ENCODE data around the gene C19orf81. TPM values are rescaled to one million over a fixed set of nuclear protein-coding genes. Genes with fewer than 3 reads are reported as not detected.

Gene C19orf81
- total RNA-seq, 1 donor from 2014 or later, result 10.4 TPM

DNA sequence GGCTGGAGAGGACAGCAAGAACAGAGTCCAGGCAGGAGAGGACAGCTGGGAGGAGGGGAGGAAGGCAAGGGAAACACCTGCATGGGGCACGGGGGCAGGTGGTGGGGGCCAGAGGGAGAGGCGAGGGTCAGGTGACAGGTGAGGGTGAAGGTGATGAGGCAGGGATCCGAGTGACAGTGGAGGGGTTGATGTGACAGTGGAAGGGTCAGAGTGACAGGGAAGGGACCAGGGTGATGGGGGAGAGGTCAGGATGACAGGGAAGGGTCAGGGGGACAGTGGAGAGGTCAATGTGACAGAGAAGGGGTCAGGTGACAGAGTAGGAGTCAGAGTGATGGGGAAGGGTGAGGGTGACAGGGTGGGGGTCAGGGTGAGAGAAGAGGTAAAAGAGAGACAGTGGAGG, 29.1 kb downstream of the C19orf81 start:
- H3K4me1 Mint-ChIP-seq (ENCODE audit: low read depth, unreplicated experiment), result no peaks in the 10 kb centered on the region
- H3K4me3 Mint-ChIP-seq (ENCODE audit: unreplicated experiment), result no peak overlapping the region
- peaks cover 9% of the 10 kb centered on the region for H3K36me3 Mint-ChIP-seq (ENCODE audit: unreplicated experiment)
- H3K27ac Mint-ChIP-seq (ENCODE audit: unreplicated experiment), result no peak overlapping the region
- H3K9me3 Mint-ChIP-seq (ENCODE audit: unreplicated experiment), result peaks cover 1% of the 10 kb centered on the region
- no peak for DNase-seq
- TF ChIP-seq, protein P1, sequence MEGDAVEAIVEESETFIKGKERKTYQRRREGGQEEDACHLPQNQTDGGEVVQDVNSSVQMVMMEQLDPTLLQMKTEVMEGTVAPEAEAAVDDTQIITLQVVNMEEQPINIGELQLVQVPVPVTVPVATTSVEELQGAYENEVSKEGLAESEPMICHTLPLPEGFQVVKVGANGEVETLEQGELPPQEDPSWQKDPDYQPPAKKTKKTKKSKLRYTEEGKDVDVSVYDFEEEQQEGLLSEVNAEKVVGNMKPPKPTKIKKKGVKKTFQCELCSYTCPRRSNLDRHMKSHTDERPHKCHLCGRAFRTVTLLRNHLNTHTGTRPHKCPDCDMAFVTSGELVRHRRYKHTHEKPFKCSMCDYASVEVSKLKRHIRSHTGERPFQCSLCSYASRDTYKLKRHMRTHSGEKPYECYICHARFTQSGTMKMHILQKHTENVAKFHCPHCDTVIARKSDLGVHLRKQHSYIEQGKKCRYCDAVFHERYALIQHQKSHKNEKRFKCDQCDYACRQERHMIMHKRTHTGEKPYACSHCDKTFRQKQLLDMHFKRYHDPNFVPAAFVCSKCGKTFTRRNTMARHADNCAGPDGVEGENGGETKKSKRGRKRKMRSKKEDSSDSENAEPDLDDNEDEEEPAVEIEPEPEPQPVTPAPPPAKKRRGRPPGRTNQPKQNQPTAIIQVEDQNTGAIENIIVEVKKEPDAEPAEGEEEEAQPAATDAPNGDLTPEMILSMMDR (IDR thresholded peaks at IDR 0.05; ENCODE audit: partially characterized antibody, unreplicated experiment), result no peak
- peaks cover 18% of the 10 kb centered on the region for H3K27me3 Mint-ChIP-seq (ENCODE audit: unreplicated experiment)

DNA sequence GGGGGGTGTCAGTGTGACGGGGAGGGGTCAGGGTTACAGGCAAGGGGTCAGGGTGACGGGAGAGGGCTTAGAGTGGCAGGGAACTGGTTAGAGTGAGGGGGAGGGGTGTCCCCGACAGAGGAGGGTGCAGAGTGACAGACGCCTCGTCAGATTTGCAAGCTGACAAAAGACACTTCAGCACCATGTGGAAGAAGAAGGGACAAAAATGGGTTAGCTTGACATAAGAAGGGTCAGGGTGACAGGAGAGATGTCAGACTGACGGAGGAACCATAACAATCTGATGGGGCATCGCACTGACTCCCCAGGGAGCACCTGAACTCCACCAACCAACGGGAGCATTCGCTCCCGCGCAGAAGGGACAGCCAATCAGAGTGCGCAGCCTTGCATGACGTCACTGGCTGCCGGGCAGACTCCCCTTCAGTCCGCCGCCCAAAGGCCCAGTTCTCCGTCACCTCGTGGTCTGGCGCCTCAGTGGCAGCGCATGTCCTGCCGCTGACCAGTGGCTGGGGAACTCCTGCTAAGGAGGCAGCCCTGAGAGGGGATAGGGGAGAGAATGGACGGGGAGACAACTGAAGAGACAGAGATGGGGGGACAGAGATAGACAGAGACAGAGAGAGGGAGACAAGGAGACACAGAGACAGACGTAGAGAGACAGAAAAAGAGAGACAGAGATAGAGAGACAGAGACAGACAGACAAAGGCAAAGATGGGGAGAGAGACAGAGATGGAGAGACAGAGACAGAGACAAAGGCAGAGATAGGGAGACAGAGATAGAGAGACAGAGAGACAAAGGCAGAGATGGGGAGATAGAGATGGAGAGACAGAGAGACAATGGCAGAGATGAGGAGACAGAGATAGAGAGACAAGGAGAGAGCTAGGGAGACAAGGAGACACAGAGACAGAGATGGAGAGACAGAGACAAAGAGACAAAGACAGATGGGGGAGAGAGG, 30.2 kb downstream of the C19orf81 start:
- H3K27ac Mint-ChIP-seq (ENCODE audit: unreplicated experiment), result no peak overlapping the region
- peaks cover 17% of the 10 kb centered on the region for H3K27me3 Mint-ChIP-seq (ENCODE audit: unreplicated experiment)

DNA sequence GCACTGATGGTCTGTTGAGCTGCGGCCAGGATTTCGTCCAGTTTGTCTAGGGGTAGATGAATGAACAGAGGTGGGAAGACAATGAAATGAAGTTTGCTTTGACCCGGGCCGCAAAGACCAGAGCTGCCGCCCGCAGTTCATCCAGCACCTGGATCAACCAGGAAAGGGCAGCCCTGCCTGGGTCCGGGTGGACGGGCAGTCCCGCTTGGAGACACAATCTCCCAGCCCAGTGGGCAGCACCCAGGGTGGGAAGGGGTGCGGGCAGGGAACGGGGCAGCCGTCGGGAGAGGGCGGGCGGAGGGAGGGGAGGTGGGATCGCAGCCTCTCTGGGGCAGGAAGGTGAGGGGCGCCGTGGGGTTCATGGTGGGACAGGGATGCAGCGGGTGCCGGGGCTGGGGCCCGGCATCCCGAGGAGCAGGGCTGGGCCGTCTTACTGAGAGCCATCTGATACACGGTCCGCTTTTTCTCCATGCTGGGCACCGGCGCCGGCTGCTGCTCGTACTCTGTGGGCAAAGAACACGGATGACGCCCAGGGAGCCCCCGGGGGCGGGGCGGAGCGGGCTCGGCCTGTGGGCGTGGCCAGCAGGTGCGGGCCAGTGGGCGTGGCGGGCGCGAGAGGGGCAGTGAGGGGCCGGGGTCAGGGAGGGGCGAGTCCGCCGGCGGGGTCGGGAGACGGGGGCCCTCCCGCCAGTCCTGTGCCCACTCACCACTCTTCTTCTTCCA, 37.2 kb downstream of the C19orf81 start:
- peak overlapping the region; percentile 6 for H3K4me3 Mint-ChIP-seq (ENCODE audit: unreplicated experiment)
- H3K27me3 Mint-ChIP-seq (ENCODE audit: unreplicated experiment), result peaks cover 10% of the 10 kb centered on the region
- no peak for DNase-seq
- H3K4me1 Mint-ChIP-seq (ENCODE audit: low read depth, unreplicated experiment), result no peaks in the 10 kb centered on the region
- TF ChIP-seq, protein P1 (IDR thresholded peaks at IDR 0.05; ENCODE audit: partially characterized antibody, unreplicated experiment), result no peak
- H3K36me3 Mint-ChIP-seq (ENCODE audit: unreplicated experiment), result peaks cover 13% of the 10 kb centered on the region
- H3K27ac Mint-ChIP-seq (ENCODE audit: unreplicated experiment), result no peak overlapping the region
- peaks cover 2% of the 10 kb centered on the region for H3K9me3 Mint-ChIP-seq (ENCODE audit: unreplicated experiment)

More for the DNA sequence above, 30.2 kb downstream of the C19orf81 start:
- H3K36me3 Mint-ChIP-seq (ENCODE audit: unreplicated experiment), result peaks cover 14% of the 10 kb centered on the region
- TF ChIP-seq, protein P1 (IDR thresholded peaks at IDR 0.05; ENCODE audit: partially characterized antibody, unreplicated experiment), result no peak
- H3K4me1 Mint-ChIP-seq (ENCODE audit: low read depth, unreplicated experiment), result no peaks in the 10 kb centered on the region
- no peak overlapping the region for H3K4me3 Mint-ChIP-seq (ENCODE audit: unreplicated experiment)
- peak; percentile 90 for DNase-seq
- H3K9me3 Mint-ChIP-seq (ENCODE audit: unreplicated experiment), result no peaks in the 10 kb centered on the region

DNA sequence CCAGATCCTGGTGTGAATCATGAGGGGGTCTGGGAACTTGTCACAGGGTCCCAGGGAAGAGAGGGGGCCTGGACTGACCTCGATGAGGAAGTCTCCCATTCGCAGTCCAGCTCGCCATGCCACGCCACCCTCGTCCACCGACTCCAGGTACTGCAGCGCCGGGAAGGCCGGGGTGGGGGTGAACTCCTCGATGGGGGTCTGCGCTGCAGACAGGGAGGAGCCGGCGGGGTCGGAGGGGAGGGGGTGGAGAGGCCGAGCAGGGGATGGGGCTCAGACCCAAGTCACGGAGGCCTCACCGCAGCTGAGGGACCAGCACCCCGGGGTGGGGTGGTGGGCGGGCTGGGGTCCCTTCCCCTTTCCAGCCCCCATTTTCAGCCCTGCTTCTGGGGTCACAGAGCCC, 39.5 kb downstream of the C19orf81 start:
- Mint-ChIP-seq H3K9me3 (ENCODE audit: unreplicated experiment) (peaks cover 3% of the 10 kb centered on the region), H3K36me3 (ENCODE audit: unreplicated experiment) (peaks cover 12% of the 10 kb centered on the region), H3K4me1 (ENCODE audit: low read depth, unreplicated experiment) (no peaks in the 10 kb centered on the region), H3K27ac (ENCODE audit: unreplicated experiment) (no peak overlapping the region), H3K4me3 (ENCODE audit: unreplicated experiment) (no peak overlapping the region), H3K27me3 (ENCODE audit: unreplicated experiment) (peaks cover 13% of the 10 kb centered on the region)
- TF ChIP-seq, protein P1 (IDR thresholded peaks at IDR 0.05; ENCODE audit: partially characterized antibody, unreplicated experiment), result no peak
- DNase-seq, result no peak

Data from glutamatergic neuron (in vitro differentiated cells).